Activated CD4-positive, alpha-beta T cell treated with anti-CD3 and anti-CD28 coated beads, Interleukin-2, amount 10 ng/mL, durations not matched to agents 24 days and 14 days (primary cell): Measurements from ENCODE around the gene COQ8B. TPM values are rescaled to one million over a fixed set of nuclear protein-coding genes. Genes with fewer than 3 reads are reported as not detected.
A peak's percentile ranks its signal among the peaks of the same experiment; 100 is the strongest.

Source experiments
- DNase-seq: peaks from one replicate; pipeline ENCODE4 v3.0.0; 2022
- H3K27ac Mint-ChIP-seq: one replicate; pipeline ENCODE4 v1.8.0; 2022; ENCODE audit warnings: mild to moderate bottlenecking, mixed read lengths
- H3K27me3 Mint-ChIP-seq: one replicate; pipeline ENCODE4 v1.8.0; 2022; ENCODE audit warnings: mixed read lengths
- H3K36me3 Mint-ChIP-seq: one replicate; pipeline ENCODE4 v1.8.0; 2022; ENCODE audit warnings: low read depth, mild to moderate bottlenecking, mixed read lengths
- H3K4me1 Mint-ChIP-seq: one replicate; pipeline ENCODE4 v1.8.0; 2021; ENCODE audit warnings: mixed read lengths
- H3K4me3 Mint-ChIP-seq: one replicate; pipeline ENCODE4 v1.8.0; 2022; ENCODE audit warnings: mild to moderate bottlenecking, moderate library complexity, mixed read lengths
- H3K9me3 Mint-ChIP-seq: one replicate; pipeline ENCODE4 v1.8.0; 2021; ENCODE audit warnings: mixed read lengths
- intact Hi-C: fragments of 100-400 bp; cut with micrococcal nuclease; formaldehyde crosslinking; loops from one replicate; pipeline ENCODE4 v1.15.1; 2023
- total RNA-seq: library from RNA; stranded (reverse); gene quantifications from 2 replicates; pipeline ENCODE4 v1.2.3, GENCODE V29; 2022

COQ8B gene
- total RNA-seq, 1 donor from 2014 or later, result 33.4 TPM

DNA sequence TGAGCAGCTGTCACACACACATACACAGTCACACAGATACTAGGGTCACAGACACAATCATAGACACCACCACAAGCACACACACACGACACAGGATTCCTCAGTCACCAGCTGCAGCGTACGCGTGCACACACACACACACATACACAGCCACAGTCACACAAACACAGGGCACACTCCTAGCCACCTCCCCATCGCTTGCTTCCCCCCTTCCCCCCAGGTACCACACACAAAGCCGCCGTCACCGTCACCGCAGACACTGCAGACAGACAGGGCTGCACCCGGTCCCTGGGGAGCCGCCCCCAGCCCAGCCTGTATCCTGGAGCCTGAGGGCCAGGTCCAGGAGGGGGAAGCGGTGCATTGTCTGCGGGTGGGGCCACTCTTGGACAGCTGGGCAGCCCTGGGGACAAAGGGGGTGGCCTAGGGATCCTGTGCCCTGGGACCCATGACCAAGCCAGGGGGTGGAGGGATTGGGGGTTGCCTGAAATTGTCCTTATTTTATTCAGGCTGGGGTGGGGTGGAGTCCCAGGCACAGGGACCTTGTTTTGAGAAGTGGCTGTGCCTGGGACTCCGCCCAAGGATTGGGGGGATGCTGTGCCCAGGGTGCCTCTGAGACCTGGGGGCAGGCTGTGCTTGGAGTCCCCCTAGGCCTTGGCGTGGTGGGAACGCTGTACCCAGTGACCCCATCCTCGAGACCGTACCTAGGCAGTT, 27.2 kb downstream of the COQ8B start:
- peak overlapping the region; percentile 56 for H3K4me3 Mint-ChIP-seq
- intact Hi-C loops, result loop anchor here (1.0 kb wide), 1 partner anchor 26 kb away; no protein-coding TSS in a partner anchor
- H3K4me1 Mint-ChIP-seq, result peaks cover 4% of the 10 kb centered on the region
- no peak for DNase-seq
- no peak overlapping the region for H3K27ac Mint-ChIP-seq
- no peaks in the 10 kb centered on the region for H3K9me3 Mint-ChIP-seq
- no peaks in the 10 kb centered on the region for H3K27me3 Mint-ChIP-seq
- H3K36me3 Mint-ChIP-seq, result peaks cover 21% of the 10 kb centered on the region

- DNase-seq, result no peak
- Mint-ChIP-seq H3K27ac (no peak overlapping the region), H3K4me3 (no peak overlapping the region), H3K9me3 (no peaks in the 10 kb centered on the region), H3K4me1 (peaks cover 4% of the 10 kb centered on the region), H3K27me3 (no peaks in the 10 kb centered on the region), H3K36me3 (peaks cover 21% of the 10 kb centered on the region)
- intact Hi-C loops, result no loop called here
Observed at GRCh38 chr19:40688987-40689338, 27.7 kb downstream of the COQ8B start.

DNA sequence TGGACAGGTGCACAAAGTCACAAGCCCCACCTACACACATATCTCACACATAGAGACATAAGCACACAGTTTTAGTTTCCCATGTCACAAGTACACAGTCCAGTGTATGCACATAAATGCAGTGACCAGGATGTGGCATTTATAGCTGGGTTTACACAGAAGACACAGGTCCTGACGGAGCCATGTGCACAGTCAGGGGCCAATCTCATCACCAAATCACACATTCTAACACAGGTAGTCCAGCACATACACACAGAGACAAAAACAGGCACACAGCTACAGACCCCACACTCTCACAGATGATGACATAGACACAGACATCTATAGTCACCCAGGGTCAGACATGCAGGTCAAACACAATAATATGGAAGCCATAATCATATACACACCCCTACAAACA, 28.4 kb downstream of the COQ8B start:
- Mint-ChIP-seq H3K27ac (no peak overlapping the region), H3K4me1 (peaks cover 4% of the 10 kb centered on the region), H3K36me3 (peaks cover 21% of the 10 kb centered on the region), H3K9me3 (no peaks in the 10 kb centered on the region), H3K27me3 (no peaks in the 10 kb centered on the region), H3K4me3 (no peak overlapping the region)
- no peak for DNase-seq
- intact Hi-C loops, result no loop called here

DNA sequence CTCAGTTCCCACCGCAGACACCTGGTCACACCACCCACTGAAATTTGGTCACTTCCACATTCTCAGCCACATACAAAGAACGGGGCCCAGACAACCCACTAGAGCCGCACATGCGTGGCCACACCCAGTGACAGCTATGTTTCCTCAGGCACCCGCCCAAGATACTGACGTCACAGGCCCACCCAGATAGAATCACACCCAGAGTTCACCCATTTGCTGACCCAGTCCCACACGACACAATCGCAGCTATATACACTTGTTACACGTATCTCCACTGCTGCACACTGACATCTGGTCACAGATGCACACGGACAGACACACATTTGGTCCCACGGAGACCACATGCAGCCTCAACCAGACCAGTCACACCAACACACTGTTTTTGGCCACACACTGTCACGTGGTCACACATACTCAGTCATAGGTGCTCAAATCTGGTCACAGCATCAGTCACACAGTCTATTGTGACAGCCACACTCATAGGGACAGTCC, 29.1 kb downstream of the COQ8B start:
- Mint-ChIP-seq H3K27me3 (no peaks in the 10 kb centered on the region), H3K9me3 (no peaks in the 10 kb centered on the region), H3K4me1 (peaks cover 4% of the 10 kb centered on the region), H3K36me3 (peaks cover 23% of the 10 kb centered on the region), H3K27ac (no peak overlapping the region), H3K4me3 (no peak overlapping the region)
- DNase-seq, result no peak
- intact Hi-C loops, result no loop called here

DNA sequence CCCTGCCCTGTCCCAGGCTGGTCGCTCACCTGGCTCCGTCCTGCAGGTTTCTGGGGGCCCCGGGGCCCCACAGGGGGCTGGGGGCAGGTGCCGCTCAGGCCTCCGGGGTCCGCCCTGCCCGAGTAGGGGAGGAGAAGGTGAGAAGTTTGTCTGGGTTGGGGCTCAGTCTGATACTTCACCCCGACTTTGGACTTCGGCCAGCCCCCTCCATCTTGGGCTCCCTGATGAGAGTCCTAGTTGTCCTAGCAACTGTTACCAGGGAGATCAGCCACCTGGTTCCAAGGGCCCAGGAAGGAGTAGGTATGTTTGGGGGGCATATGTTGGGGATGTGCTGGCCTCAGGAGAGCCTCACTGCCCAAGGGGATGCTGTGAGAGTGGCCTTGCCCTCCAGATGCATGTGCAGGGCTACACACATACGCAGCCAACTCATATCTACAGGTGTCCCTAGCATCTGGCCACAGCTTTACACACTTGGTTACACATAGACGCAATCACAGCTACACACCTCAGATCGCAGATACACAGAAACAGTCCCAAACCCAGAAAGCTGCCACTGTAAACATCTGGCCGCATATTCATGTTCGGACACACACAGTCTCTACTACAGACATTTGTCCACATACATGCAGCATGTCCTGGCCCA, 29.7 kb downstream of the COQ8B start:
- intact Hi-C loops, result no loop called here
- Mint-ChIP-seq H3K27ac (no peak overlapping the region), H3K36me3 (peaks cover 20% of the 10 kb centered on the region), H3K4me3 (no peak overlapping the region), H3K4me1 (peaks cover 2% of the 10 kb centered on the region), H3K9me3 (no peaks in the 10 kb centered on the region), H3K27me3 (no peaks in the 10 kb centered on the region)
- no peak for DNase-seq

DNA sequence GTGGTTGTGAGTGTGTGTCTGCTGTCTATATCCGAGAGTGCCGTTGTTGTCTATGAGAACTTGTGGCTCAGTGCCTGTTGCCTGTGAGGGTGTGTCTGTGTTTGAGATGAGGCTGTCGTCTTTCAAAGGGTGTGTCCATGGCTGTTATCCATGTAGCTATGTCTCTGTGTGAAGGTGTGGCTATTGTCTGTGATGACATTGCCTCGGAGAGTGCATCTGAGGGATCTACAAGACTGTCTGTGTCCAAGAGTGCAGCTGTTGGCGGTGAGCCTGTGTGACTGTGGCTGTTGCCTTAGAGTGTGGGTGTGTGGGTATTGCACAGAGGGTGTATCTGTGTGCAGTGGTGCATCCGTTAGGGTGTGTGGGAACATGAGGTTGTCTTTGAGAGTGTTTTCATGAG, 31.1 kb downstream of the COQ8B start:
- Mint-ChIP-seq H3K9me3 (no peaks in the 10 kb centered on the region), H3K4me1 (no peaks in the 10 kb centered on the region), H3K27me3 (no peaks in the 10 kb centered on the region), H3K27ac (no peak overlapping the region), H3K36me3 (peaks cover 26% of the 10 kb centered on the region), H3K4me3 (no peak overlapping the region)
- no peak for DNase-seq
- intact Hi-C loops, result no loop called here

DNA sequence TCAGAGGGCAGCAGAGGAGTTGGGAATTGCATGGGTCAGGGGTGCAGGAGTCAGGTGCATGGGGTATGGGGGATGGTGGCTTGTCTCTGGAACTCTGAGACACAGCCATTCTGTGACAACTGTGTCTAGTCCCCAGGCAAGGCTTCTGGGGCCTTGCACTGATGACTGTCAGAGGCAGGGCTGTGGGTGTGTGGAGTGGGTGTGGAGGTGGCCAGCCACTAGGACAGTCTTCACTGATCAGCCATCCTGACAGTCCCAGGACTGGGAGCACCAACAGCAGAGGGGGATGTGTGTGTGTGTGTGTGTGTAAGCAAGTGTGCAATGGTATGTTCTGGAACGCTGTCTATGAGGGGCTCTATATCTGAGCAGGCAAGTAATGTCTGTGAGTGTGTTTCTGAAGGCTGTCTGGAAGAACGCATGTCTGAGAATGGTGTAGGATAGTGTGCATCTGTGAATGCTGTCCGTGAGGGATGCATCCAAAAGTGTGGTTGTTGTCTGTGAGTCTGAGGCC, 31.6 kb downstream of the COQ8B start:
- intact Hi-C loops, result no loop called here

DNA sequence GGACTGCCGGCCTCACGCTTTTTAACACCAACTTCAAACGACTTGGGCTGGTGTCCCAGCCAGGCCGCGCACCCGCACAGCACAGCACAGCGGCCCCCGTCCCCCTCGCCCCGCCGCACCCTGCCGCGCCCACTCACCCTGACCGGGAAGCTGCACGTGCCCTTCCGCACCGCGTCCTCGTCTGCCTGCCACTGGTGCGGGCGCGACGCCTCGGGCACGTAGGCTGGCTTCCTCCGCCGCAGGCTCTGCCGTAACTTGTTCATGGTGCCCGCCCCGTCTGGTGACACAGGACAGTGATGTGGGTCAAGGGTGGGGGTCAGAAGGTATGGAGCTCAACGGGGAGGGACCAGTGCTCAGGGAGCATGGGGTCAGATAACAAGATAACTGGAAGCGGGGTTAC, 32.4 kb downstream of the COQ8B start:
- DNase-seq, result no peak
- H3K4me3 Mint-ChIP-seq, result no peak overlapping the region
- H3K27ac Mint-ChIP-seq, result no peak overlapping the region
- H3K4me1 Mint-ChIP-seq, result no peaks in the 10 kb centered on the region
- intact Hi-C loops, result no loop called here
- H3K27me3 Mint-ChIP-seq, result no peaks in the 10 kb centered on the region
- H3K9me3 Mint-ChIP-seq, result no peaks in the 10 kb centered on the region
- H3K36me3 Mint-ChIP-seq, result peaks cover 29% of the 10 kb centered on the region

More for the DNA sequence above, 31.6 kb downstream of the COQ8B start:
- no peak overlapping the region for H3K27ac Mint-ChIP-seq
- H3K4me3 Mint-ChIP-seq, result no peak overlapping the region
- peaks cover 26% of the 10 kb centered on the region for H3K36me3 Mint-ChIP-seq
- H3K4me1 Mint-ChIP-seq, result no peaks in the 10 kb centered on the region
- H3K27me3 Mint-ChIP-seq, result no peaks in the 10 kb centered on the region
- no peak for DNase-seq
- no peaks in the 10 kb centered on the region for H3K9me3 Mint-ChIP-seq

- no peak for DNase-seq
- Mint-ChIP-seq H3K36me3 (peaks cover 29% of the 10 kb centered on the region), H3K27me3 (no peaks in the 10 kb centered on the region), H3K9me3 (no peaks in the 10 kb centered on the region), H3K27ac (no peak overlapping the region), H3K4me3 (no peak overlapping the region), H3K4me1 (no peaks in the 10 kb centered on the region)
- intact Hi-C loops, result no loop called here
Observed at GRCh38 chr19:40683437-40683836, 33.2 kb downstream of the COQ8B start.

GRCh38 chr19:40682431-40682964, 34.2 kb downstream of the COQ8B start:
- H3K4me3 Mint-ChIP-seq, result no peak overlapping the region
- no peaks in the 10 kb centered on the region for H3K4me1 Mint-ChIP-seq
- H3K9me3 Mint-ChIP-seq, result no peaks in the 10 kb centered on the region
- no peak for DNase-seq
- intact Hi-C loops, result no loop called here
- no peaks in the 10 kb centered on the region for H3K27me3 Mint-ChIP-seq
- H3K27ac Mint-ChIP-seq, result no peak overlapping the region
- peaks cover 32% of the 10 kb centered on the region for H3K36me3 Mint-ChIP-seq

DNA sequence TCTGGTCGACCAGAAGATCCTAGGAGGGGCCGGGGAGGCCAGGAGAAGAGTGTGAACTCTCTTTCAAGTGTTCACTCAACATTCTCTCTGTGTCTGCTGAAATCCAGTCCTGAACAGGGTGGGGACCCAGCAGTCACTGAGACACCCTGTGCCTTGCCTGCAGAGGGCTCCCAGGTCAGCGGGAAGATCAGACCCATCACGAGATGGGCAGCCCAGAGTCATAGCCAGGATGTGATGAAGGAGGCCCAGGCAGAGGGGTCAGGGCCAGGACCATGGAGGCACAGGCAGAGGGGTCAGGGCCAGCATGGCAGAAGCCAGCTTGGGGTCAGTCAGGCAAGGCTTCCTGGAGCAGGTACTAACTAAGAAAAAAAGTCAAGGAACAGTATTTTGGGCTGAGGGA, 35.6 kb downstream of the COQ8B start:
- intact Hi-C loops, result no loop called here
- no peak for DNase-seq
- H3K36me3 Mint-ChIP-seq, result peaks cover 31% of the 10 kb centered on the region
- no peaks in the 10 kb centered on the region for H3K9me3 Mint-ChIP-seq
- H3K4me3 Mint-ChIP-seq, result no peak overlapping the region
- H3K27me3 Mint-ChIP-seq, result no peaks in the 10 kb centered on the region
- no peak overlapping the region for H3K27ac Mint-ChIP-seq
- no peaks in the 10 kb centered on the region for H3K4me1 Mint-ChIP-seq

DNA sequence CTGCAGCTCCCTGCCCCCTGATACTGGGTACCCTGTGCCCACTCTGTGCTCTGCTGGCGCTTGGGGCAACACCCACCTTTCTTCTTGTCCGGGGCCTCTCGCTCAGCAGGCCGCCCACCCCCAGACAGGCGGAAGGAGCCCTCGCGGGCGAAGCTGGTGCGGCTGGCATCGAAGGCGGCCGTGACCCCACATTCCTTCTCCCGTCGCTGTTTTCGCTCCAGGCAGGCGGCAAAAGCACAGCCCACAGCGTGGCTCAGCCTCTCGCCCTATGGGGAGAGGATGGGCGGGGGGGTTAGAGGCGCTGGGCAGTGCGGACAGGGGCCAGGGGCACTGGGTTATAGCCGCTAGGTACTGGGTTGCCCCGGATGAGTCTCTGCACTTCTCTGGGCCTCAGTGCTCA, 39.5 kb downstream of the COQ8B start:
- H3K27ac Mint-ChIP-seq, result no peak overlapping the region
- no peaks in the 10 kb centered on the region for H3K9me3 Mint-ChIP-seq
- no peaks in the 10 kb centered on the region for H3K27me3 Mint-ChIP-seq
- no peak overlapping the region for H3K4me3 Mint-ChIP-seq
- DNase-seq, result no peak
- intact Hi-C loops, result no loop called here
- peaks cover 17% of the 10 kb centered on the region for H3K36me3 Mint-ChIP-seq
- no peaks in the 10 kb centered on the region for H3K4me1 Mint-ChIP-seq

GRCh38 chr19:40674291-40674690, 42.4 kb downstream of the COQ8B start:
- H3K27me3 Mint-ChIP-seq, result no peaks in the 10 kb centered on the region
- H3K4me3 Mint-ChIP-seq, result no peak overlapping the region
- intact Hi-C loops, result no loop called here
- DNase-seq, result no peak
- peaks cover 4% of the 10 kb centered on the region for H3K9me3 Mint-ChIP-seq
- no peaks in the 10 kb centered on the region for H3K4me1 Mint-ChIP-seq
- H3K36me3 Mint-ChIP-seq, result peaks cover 24% of the 10 kb centered on the region
- no peak overlapping the region for H3K27ac Mint-ChIP-seq

DNA sequence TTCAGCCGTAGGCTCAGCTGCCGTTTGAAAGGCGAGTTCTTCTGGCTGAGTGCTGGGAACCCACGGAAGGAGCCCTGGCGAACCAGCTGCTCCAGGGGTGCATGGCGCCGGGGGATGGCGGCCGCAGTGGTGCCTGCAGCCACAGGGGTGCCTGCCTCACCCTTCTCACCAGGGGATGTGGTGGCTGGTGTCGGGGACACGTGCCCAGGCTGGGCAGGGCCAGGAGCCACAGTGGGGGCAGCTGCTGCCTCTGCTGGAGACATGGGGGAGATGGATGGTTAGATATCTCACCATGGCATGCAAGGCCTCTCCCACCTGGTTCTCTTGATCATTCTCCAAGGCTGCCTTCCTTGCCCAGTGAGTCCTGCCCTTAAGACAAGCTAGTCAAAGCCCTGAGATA, 43.3 kb downstream of the COQ8B start:
- intact Hi-C loops, result no loop called here
- no peak overlapping the region for H3K27ac Mint-ChIP-seq
- no peak overlapping the region for H3K4me3 Mint-ChIP-seq
- DNase-seq, result no peak
- peaks cover 8% of the 10 kb centered on the region for H3K9me3 Mint-ChIP-seq
- H3K36me3 Mint-ChIP-seq, result peaks cover 32% of the 10 kb centered on the region
- H3K4me1 Mint-ChIP-seq, result no peaks in the 10 kb centered on the region
- H3K27me3 Mint-ChIP-seq, result no peaks in the 10 kb centered on the region
